DMS114 treated with DMSO at 0.1 percent for 48 hours (cell line): ENCODE data around the gene PGGHG.

ENCODE experiments used
- DNase-seq: peaks from one replicate; lab custom pipeline; 2025; ENCODE audit not compliant: unreplicated experiment; lab: John Stamatoyannopoulos, UW

PGGHG gene

GRCh38 chr11:269146-269890, 19.6 kb upstream of the PGGHG start:
- no peak for DNase-seq

- DNase-seq, result no peak
These were observed 18.2 kb upstream of the PGGHG start for GRCh38 chr11:270451-271318.

GRCh38 chr11:271319-271715, 17.6 kb upstream of the PGGHG start:
- DNase-seq, result no peak

- no peak for DNase-seq
These were observed 16.6 kb upstream of the PGGHG start for GRCh38 chr11:272195-272930.

- no peak for DNase-seq
These were observed 16.1 kb upstream of the PGGHG start for GRCh38 chr11:272931-273198.

- no peak for DNase-seq
These were observed 12.7 kb upstream of the PGGHG start for GRCh38 chr11:276219-276618.

GRCh38 chr11:278001-278951, 10.7 kb upstream of the PGGHG start, which contains the start of gene NLRP6:
TSS of gene NLRP6 (plus strand) at chr11:278407. CDS start at chr11:278570, 163 bp downstream.
- DNase-seq, result no peak

GRCh38 chr11:279040-279965, 9.6 kb upstream of the PGGHG start:
- DNase-seq, result no peak

GRCh38 chr11:279966-280705, 8.8 kb upstream of the PGGHG start:
- DNase-seq, result no peak

- DNase-seq, result no peak
These were observed 8.0 kb upstream of the PGGHG start for GRCh38 chr11:280706-281485.

- no peak for DNase-seq
These were observed 7.3 kb upstream of the PGGHG start for GRCh38 chr11:281486-282161.

GRCh38 chr11:282171-282570, 6.8 kb upstream of the PGGHG start:
- no peak for DNase-seq

- no peak for DNase-seq
These were observed 6.1 kb upstream of the PGGHG start for GRCh38 chr11:282630-283360.

GRCh38 chr11:283405-284104, 5.4 kb upstream of the PGGHG start:
- DNase-seq, result no peak

- no peak for DNase-seq
These were observed 4.6 kb upstream of the PGGHG start for GRCh38 chr11:284105-285020.
